Subcutaneous adipose tissue (tissue), 4 donors: ENCODE data around the gene CD109. TPM values are rescaled to one million over a fixed set of nuclear protein-coding genes. Genes with fewer than 3 reads are reported as not detected.

Experiments
- CTCF ChIP-seq: fragments of 450-650 bp; IDR thresholded peaks from one replicate; pipeline ENCODE4 v1.5.1; 2016; ENCODE audit warnings: low read depth, mild to moderate bottlenecking, control low read depth, antibody characterized with exemption, moderate library complexity
- total RNA-seq, 4 donors: library from RNA; depleted of rRNA; stranded (reverse); fragments of >200 nt; gene quantifications; one replicate each; pipeline ENCODE4 v1.1.0, GENCODE V29; 2016

CD109 gene
- total RNA-seq, 4 donors from 2014 or later, result 16.0 to 59.8 (median 22.5) TPM

- no peak for TF ChIP-seq CTCF
Measured at GRCh38 chr6:73784726-73785505, 88.9 kb downstream of the CD109 start.

- no peak for TF ChIP-seq CTCF
Measured at GRCh38 chr6:73790574-73790973, 94.6 kb downstream of the CD109 start.

- no peak for TF ChIP-seq CTCF
Measured at GRCh38 chr6:73791336-73791735, 95.3 kb downstream of the CD109 start.

GRCh38 chr6:73792738-73793137 lies 96.7 kb downstream of the CD109 start:
- no peak for TF ChIP-seq CTCF

GRCh38 chr6:73796881-73797280 lies 100.9 kb downstream of the CD109 start:
- TF ChIP-seq CTCF, result no peak

GRCh38 chr6:73797861-73798260 lies 101.9 kb downstream of the CD109 start:
- TF ChIP-seq CTCF, result no peak

- no peak for TF ChIP-seq CTCF
Measured at GRCh38 chr6:73798592-73798991, 102.6 kb downstream of the CD109 start.
